ENCODE results near the gene ZNF398.

Gene ZNF398

DNA sequence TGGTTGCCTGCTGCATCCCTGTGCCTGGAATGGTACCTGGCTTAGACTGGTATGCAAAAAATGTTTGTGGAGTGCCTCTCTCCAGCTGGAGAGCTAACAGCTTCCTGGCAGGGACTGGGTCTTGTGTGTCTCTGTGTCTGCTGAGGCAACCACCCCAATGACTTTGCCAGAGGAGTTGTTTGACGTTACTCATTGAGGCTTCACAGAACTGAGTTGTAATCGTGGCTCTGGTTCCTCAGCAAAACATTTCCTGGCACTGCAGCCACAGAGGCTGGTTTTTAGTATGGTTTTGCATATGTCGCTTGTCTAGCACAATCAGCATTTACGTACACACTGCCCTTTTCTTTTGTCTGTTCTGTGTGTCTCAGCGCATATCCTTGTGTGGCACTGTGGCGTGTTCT, 55.6 kb downstream of the ZNF398 start:
- TF ChIP-seq, protein P1, sequence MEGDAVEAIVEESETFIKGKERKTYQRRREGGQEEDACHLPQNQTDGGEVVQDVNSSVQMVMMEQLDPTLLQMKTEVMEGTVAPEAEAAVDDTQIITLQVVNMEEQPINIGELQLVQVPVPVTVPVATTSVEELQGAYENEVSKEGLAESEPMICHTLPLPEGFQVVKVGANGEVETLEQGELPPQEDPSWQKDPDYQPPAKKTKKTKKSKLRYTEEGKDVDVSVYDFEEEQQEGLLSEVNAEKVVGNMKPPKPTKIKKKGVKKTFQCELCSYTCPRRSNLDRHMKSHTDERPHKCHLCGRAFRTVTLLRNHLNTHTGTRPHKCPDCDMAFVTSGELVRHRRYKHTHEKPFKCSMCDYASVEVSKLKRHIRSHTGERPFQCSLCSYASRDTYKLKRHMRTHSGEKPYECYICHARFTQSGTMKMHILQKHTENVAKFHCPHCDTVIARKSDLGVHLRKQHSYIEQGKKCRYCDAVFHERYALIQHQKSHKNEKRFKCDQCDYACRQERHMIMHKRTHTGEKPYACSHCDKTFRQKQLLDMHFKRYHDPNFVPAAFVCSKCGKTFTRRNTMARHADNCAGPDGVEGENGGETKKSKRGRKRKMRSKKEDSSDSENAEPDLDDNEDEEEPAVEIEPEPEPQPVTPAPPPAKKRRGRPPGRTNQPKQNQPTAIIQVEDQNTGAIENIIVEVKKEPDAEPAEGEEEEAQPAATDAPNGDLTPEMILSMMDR (IDR thresholded peaks at IDR 0.05; ENCODE audit: insufficient read depth, low read length) = no peak
- TF ChIP-seq SPI1 (IDR thresholded peaks at IDR 0.05; ENCODE audit: borderline replicate concordance, low read depth) = no peak
- Histone ChIP-seq H3K27me3 (ENCODE audit: insufficient read depth, poor library complexity, severe bottlenecking) (no peaks in the 10 kb centered on the region), H3K27ac (replicated peaks) (no peak overlapping the region), H3K4me3 (replicated peaks; ENCODE audit: insufficient read depth, low read length) (no peak overlapping the region)
- DNase-seq (ENCODE audit: low read depth in 1 of 2, low spot score in 1 of 2) = no peak

DNA sequence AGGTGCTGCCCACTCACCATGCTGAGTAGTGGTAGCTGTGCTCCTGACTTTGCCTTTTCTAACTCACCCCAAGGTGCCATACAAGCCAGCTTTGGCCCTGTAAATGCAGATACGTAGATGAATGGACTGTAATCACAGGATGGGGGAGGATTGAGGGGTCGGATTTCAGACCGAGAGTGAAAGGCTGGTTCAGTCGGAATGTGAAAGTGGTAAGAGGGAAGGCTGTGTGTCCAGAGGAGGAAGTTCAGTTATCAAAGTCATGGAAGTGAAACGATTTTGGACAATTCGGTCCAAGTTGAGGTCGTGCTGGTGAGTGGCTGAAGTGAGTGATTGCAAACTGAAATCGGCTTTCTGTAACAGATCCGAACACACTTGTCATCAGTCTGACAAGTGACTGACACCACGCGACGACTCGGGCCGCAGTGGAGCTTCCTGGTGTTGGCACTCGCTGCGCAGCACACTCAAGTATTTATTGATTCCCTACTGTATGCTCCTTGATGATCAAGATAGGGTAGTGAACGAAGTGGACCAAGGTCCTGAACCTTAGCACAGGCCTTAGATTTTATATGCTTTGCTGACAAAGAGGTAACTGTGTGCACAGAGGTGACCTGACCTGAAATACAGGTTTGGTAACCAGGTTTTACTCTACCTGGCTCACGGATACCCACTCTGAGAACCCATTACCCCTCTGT, 58.6 kb downstream of the ZNF398 start:
- Histone ChIP-seq H3K27me3 (ENCODE audit: insufficient read depth, poor library complexity, severe bottlenecking) (no peaks in the 10 kb centered on the region), H3K4me3 (replicated peaks; ENCODE audit: insufficient read depth, low read length) (no peak overlapping the region), H3K27ac (replicated peaks) (no peak overlapping the region)
- DNase-seq (ENCODE audit: low read depth in 1 of 2, low spot score in 1 of 2) = no peak
- TF ChIP-seq SPI1 (IDR thresholded peaks at IDR 0.05; ENCODE audit: borderline replicate concordance, low read depth) (no peak), GABPA (IDR thresholded peaks at IDR 0.05; ENCODE audit: low read depth) (no peak), POLR2AphosphoS5 (IDR thresholded peaks at IDR 0.05; ENCODE audit: low read depth) (no peak)
- TF ChIP-seq, protein P1 (IDR thresholded peaks at IDR 0.05; ENCODE audit: insufficient read depth, low read length) = no peak
- TF ChIP-seq, protein P2, sequence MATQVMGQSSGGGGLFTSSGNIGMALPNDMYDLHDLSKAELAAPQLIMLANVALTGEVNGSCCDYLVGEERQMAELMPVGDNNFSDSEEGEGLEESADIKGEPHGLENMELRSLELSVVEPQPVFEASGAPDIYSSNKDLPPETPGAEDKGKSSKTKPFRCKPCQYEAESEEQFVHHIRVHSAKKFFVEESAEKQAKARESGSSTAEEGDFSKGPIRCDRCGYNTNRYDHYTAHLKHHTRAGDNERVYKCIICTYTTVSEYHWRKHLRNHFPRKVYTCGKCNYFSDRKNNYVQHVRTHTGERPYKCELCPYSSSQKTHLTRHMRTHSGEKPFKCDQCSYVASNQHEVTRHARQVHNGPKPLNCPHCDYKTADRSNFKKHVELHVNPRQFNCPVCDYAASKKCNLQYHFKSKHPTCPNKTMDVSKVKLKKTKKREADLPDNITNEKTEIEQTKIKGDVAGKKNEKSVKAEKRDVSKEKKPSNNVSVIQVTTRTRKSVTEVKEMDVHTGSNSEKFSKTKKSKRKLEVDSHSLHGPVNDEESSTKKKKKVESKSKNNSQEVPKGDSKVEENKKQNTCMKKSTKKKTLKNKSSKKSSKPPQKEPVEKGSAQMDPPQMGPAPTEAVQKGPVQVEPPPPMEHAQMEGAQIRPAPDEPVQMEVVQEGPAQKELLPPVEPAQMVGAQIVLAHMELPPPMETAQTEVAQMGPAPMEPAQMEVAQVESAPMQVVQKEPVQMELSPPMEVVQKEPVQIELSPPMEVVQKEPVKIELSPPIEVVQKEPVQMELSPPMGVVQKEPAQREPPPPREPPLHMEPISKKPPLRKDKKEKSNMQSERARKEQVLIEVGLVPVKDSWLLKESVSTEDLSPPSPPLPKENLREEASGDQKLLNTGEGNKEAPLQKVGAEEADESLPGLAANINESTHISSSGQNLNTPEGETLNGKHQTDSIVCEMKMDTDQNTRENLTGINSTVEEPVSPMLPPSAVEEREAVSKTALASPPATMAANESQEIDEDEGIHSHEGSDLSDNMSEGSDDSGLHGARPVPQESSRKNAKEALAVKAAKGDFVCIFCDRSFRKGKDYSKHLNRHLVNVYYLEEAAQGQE (IDR thresholded peaks at IDR 0.05; ENCODE audit: insufficient replicate concordance, low read depth) = no peak

DNA sequence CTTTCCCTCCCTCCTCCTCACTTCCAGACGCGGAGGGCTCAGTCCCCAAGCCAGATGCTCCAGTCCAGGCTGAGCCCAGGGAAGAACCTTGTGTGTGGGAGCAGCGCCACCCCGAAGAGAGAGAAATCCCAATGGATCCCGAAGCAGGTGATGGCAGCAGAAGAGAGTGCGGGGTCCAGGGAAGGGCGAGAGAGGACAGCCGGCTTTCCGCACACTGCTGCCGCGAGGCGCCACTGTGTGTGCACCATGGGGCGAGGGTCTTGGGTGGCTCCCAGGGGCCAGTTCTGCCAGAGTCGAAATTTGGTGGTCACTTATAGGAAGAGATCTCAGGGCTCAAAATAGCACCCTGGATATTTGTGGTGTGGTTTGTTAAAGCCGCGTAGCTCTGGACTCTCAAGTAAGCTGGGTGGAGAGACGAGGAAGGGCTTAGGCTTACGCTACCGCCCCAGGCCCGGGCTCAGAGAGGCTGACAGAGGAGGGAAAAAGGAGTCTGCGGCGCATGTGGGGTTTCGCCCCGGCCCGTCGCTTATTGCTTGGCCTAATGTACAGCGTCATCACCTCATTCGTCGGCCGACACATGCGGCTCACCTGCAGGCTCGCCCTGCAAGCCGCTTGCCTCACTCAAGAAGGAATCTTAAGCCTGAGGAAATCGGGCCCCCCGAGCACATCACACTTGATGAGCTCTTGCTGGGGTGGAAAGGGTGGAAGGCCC, 60.2 kb downstream of the ZNF398 start:
- no peak overlapping the region for H3K27ac ChIP-seq (replicated peaks)
- DNase-seq (ENCODE audit: low read depth in 1 of 2, low spot score in 1 of 2) = no peak
- H3K4me3 ChIP-seq (replicated peaks; ENCODE audit: insufficient read depth, low read length) = no peak overlapping the region
- H3K27me3 ChIP-seq (ENCODE audit: insufficient read depth, poor library complexity, severe bottlenecking) = no peaks in the 10 kb centered on the region
- TF ChIP-seq, protein P1 (IDR thresholded peaks at IDR 0.05; ENCODE audit: insufficient read depth, low read length) = no peak
- TF ChIP-seq POLR2AphosphoS5 (IDR thresholded peaks at IDR 0.05; ENCODE audit: low read depth) (no peak), GABPA (IDR thresholded peaks at IDR 0.05; ENCODE audit: low read depth) (no peak), SPI1 (IDR thresholded peaks at IDR 0.05; ENCODE audit: borderline replicate concordance, low read depth) (no peak)
- TF ChIP-seq, protein P2 (IDR thresholded peaks at IDR 0.05; ENCODE audit: insufficient replicate concordance, low read depth) = no peak

All from HL-60 (cell line).